Measurements from ENCODE around the gene ABL2. TPM values are rescaled to one million over a fixed set of nuclear protein-coding genes. Genes with fewer than 3 reads are reported as not detected.

The ABL2 gene
- total RNA-seq, 1 experiment from 2014 or later = 18.3 TPM

DNA sequence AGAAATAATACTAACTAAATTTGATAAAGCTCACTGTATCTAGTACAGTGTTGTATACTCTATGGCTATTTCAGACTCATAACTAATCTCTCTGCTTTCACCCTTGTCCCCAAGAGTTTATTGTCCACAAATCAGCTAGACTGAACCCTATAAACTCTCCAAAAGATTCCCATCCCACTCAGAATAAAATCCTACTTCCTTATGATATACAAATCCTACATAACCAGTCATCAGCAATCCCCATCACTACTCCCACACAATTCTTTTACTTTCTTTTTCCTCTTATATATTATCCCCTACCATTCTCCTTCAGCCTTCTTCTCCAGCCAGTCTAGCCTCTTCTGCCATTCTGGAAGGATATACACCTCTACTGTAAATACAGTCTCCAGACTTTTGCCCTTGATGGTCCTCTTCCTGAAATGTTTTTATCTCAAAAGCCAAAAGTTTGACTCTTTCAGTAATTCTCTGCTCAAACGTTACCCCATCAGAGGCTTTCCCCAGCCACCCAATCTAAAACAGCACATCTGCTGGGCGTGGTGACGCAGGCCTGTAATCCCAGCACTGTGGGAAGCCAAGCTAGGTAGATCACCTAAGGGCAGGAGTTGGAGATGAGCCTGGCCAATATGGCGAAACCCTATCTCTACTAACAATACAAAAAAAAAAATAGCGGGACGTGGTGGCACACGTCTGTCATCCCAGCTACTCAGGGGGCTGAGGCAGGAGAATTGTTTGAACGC, 41.6 kb downstream of the ABL2 start:
- no peak overlapping the region for H3K4me3 Mint-ChIP-seq
- POLR2A ChIA-PET = no interaction called here
- DNase-seq (ENCODE audit: low spot score) (no peak), ATAC-seq (no peak)
- peaks cover 13% of the 10 kb centered on the region for H3K4me1 Mint-ChIP-seq
- no peak overlapping the region for H3K27ac Mint-ChIP-seq
- CTCF ChIA-PET = no interaction called here
- 0 out of 2 replicates have a peak, but pooled peaks cover 3% of the 10 kb centered on the region for H3K36me3 Mint-ChIP-seq
- TF ChIP-seq, protein P1, sequence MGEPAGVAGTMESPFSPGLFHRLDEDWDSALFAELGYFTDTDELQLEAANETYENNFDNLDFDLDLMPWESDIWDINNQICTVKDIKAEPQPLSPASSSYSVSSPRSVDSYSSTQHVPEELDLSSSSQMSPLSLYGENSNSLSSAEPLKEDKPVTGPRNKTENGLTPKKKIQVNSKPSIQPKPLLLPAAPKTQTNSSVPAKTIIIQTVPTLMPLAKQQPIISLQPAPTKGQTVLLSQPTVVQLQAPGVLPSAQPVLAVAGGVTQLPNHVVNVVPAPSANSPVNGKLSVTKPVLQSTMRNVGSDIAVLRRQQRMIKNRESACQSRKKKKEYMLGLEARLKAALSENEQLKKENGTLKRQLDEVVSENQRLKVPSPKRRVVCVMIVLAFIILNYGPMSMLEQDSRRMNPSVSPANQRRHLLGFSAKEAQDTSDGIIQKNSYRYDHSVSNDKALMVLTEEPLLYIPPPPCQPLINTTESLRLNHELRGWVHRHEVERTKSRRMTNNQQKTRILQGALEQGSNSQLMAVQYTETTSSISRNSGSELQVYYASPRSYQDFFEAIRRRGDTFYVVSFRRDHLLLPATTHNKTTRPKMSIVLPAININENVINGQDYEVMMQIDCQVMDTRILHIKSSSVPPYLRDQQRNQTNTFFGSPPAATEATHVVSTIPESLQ (CRISPR knock-in tag; IDR thresholded peaks at IDR 0.05) = no peak
- TF ChIP-seq NR3C1 (CRISPR knock-in tag; conservative IDR thresholded peaks at IDR 0.05; ENCODE audit: low read depth) (no peak), ZNF232 (CRISPR knock-in tag; IDR thresholded peaks at IDR 0.05) (no peak), NR1H2 (CRISPR knock-in tag; IDR thresholded peaks at IDR 0.05) (no peak), JUN (CRISPR knock-in tag; IDR thresholded peaks at IDR 0.05) (no peak), PRRX2 (CRISPR knock-in tag; IDR thresholded peaks at IDR 0.05) (no peak), EMX1 (CRISPR knock-in tag; IDR thresholded peaks at IDR 0.05) (no peak), GTF2I (CRISPR knock-in tag; conservative IDR thresholded peaks at IDR 0.05) (no peak)
- TF ChIP-seq, protein P2, sequence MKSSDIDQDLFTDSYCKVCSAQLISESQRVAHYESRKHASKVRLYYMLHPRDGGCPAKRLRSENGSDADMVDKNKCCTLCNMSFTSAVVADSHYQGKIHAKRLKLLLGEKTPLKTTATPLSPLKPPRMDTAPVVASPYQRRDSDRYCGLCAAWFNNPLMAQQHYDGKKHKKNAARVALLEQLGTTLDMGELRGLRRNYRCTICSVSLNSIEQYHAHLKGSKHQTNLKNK (CRISPR knock-in tag; IDR thresholded peaks at IDR 0.05) = no peak
- TF ChIP-seq, protein P3, sequence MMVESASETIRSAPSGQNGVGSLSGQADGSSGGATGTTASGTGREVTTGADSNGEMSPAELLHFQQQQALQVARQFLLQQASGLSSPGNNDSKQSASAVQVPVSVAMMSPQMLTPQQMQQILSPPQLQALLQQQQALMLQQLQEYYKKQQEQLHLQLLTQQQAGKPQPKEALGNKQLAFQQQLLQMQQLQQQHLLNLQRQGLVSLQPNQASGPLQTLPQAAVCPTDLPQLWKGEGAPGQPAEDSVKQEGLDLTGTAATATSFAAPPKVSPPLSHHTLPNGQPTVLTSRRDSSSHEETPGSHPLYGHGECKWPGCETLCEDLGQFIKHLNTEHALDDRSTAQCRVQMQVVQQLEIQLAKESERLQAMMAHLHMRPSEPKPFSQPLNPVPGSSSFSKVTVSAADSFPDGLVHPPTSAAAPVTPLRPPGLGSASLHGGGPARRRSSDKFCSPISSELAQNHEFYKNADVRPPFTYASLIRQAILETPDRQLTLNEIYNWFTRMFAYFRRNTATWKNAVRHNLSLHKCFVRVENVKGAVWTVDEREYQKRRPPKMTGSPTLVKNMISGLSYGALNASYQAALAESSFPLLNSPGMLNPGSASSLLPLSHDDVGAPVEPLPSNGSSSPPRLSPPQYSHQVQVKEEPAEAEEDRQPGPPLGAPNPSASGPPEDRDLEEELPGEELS (CRISPR knock-in tag; IDR thresholded peaks at IDR 0.05) = no peak
- TF ChIP-seq, protein P4, sequence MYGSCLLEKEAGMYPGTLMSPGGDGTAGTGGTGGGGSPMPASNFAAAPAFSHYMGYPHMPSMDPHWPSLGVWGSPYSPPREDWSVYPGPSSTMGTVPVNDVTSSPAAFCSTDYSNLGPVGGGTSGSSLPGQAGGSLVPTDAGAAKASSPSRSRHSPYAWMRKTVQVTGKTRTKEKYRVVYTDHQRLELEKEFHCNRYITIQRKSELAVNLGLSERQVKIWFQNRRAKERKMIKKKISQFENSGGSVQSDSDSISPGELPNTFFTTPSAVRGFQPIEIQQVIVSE (CRISPR knock-in tag; IDR thresholded peaks at IDR 0.05; ENCODE audit: borderline replicate concordance) = no peak
- TF ChIP-seq, protein P5, sequence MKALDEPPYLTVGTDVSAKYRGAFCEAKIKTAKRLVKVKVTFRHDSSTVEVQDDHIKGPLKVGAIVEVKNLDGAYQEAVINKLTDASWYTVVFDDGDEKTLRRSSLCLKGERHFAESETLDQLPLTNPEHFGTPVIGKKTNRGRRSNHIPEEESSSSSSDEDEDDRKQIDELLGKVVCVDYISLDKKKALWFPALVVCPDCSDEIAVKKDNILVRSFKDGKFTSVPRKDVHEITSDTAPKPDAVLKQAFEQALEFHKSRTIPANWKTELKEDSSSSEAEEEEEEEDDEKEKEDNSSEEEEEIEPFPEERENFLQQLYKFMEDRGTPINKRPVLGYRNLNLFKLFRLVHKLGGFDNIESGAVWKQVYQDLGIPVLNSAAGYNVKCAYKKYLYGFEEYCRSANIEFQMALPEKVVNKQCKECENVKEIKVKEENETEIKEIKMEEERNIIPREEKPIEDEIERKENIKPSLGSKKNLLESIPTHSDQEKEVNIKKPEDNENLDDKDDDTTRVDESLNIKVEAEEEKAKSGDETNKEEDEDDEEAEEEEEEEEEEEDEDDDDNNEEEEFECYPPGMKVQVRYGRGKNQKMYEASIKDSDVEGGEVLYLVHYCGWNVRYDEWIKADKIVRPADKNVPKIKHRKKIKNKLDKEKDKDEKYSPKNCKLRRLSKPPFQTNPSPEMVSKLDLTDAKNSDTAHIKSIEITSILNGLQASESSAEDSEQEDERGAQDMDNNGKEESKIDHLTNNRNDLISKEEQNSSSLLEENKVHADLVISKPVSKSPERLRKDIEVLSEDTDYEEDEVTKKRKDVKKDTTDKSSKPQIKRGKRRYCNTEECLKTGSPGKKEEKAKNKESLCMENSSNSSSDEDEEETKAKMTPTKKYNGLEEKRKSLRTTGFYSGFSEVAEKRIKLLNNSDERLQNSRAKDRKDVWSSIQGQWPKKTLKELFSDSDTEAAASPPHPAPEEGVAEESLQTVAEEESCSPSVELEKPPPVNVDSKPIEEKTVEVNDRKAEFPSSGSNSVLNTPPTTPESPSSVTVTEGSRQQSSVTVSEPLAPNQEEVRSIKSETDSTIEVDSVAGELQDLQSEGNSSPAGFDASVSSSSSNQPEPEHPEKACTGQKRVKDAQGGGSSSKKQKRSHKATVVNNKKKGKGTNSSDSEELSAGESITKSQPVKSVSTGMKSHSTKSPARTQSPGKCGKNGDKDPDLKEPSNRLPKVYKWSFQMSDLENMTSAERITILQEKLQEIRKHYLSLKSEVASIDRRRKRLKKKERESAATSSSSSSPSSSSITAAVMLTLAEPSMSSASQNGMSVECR (CRISPR knock-in tag; IDR thresholded peaks at IDR 0.05; ENCODE audit: borderline replicate concordance) = no peak
- TF ChIP-seq, protein P6, sequence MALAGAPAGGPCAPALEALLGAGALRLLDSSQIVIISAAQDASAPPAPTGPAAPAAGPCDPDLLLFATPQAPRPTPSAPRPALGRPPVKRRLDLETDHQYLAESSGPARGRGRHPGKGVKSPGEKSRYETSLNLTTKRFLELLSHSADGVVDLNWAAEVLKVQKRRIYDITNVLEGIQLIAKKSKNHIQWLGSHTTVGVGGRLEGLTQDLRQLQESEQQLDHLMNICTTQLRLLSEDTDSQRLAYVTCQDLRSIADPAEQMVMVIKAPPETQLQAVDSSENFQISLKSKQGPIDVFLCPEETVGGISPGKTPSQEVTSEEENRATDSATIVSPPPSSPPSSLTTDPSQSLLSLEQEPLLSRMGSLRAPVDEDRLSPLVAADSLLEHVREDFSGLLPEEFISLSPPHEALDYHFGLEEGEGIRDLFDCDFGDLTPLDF (CRISPR knock-in tag; IDR thresholded peaks at IDR 0.05) = no peak
- TF ChIP-seq, protein P7, sequence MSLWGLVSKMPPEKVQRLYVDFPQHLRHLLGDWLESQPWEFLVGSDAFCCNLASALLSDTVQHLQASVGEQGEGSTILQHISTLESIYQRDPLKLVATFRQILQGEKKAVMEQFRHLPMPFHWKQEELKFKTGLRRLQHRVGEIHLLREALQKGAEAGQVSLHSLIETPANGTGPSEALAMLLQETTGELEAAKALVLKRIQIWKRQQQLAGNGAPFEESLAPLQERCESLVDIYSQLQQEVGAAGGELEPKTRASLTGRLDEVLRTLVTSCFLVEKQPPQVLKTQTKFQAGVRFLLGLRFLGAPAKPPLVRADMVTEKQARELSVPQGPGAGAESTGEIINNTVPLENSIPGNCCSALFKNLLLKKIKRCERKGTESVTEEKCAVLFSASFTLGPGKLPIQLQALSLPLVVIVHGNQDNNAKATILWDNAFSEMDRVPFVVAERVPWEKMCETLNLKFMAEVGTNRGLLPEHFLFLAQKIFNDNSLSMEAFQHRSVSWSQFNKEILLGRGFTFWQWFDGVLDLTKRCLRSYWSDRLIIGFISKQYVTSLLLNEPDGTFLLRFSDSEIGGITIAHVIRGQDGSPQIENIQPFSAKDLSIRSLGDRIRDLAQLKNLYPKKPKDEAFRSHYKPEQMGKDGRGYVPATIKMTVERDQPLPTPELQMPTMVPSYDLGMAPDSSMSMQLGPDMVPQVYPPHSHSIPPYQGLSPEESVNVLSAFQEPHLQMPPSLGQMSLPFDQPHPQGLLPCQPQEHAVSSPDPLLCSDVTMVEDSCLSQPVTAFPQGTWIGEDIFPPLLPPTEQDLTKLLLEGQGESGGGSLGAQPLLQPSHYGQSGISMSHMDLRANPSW (CRISPR knock-in tag; conservative IDR thresholded peaks at IDR 0.05; ENCODE audit: low read depth) = no peak
- TF ChIP-seq, protein P8, sequence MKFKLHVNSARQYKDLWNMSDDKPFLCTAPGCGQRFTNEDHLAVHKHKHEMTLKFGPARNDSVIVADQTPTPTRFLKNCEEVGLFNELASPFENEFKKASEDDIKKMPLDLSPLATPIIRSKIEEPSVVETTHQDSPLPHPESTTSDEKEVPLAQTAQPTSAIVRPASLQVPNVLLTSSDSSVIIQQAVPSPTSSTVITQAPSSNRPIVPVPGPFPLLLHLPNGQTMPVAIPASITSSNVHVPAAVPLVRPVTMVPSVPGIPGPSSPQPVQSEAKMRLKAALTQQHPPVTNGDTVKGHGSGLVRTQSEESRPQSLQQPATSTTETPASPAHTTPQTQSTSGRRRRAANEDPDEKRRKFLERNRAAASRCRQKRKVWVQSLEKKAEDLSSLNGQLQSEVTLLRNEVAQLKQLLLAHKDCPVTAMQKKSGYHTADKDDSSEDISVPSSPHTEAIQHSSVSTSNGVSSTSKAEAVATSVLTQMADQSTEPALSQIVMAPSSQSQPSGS (CRISPR knock-in tag; IDR thresholded peaks at IDR 0.05; ENCODE audit: borderline replicate concordance, low read depth) = no peak
- no peaks in the 10 kb centered on the region for H3K9me3 Mint-ChIP-seq
- no peaks in the 10 kb centered on the region for H3K27me3 Mint-ChIP-seq (ENCODE audit: low read depth)

Data from WTC11 (cell line).